Activated T-helper 2 cell treated with anti-CD3 and anti-CD28 coated beads, Interferon-gamma antibody, Interleukin-2, Interleukin-4, amounts not matched to agents 10 μg/mL and 5 μg/mL and 100 μg/mL, durations not matched to agents 14 hours and 24 hours and 36 hours (primary cell): Measurements from ENCODE around the gene HACD1. TPM values are rescaled to one million over a fixed set of nuclear protein-coding genes. Genes with fewer than 3 reads are reported as not detected.

ENCODE experiments used
- DNase-seq: peaks from one replicate; pipeline ENCODE4 v3.0.0; 2021; ENCODE audit warnings: low spot score
- H3K27ac Mint-ChIP-seq: one replicate; pipeline ENCODE4 v1.8.0; 2021; ENCODE audit warnings: mixed read lengths
- H3K27me3 Mint-ChIP-seq: one replicate; pipeline ENCODE4 v1.8.0; 2021; ENCODE audit warnings: low read depth, mixed read lengths
- H3K36me3 Mint-ChIP-seq: one replicate; pipeline ENCODE4 v1.8.0; 2021; ENCODE audit warnings: low read depth, mixed read lengths
- H3K4me1 Mint-ChIP-seq: one replicate; pipeline ENCODE4 v1.8.0; 2021; ENCODE audit warnings: low read depth, mixed read lengths
- H3K4me3 Mint-ChIP-seq: one replicate; pipeline ENCODE4 v1.8.0; 2021; ENCODE audit warnings: low read depth, mild to moderate bottlenecking, moderate library complexity, mixed read lengths
- H3K9me3 Mint-ChIP-seq: one replicate; pipeline ENCODE4 v1.8.0; 2021; ENCODE audit warnings: mixed read lengths
- intact Hi-C: fragments of 100-400 bp; cut with micrococcal nuclease; formaldehyde crosslinking; loops from one replicate; pipeline ENCODE4 v1.15.1; 2023
- total RNA-seq: library from RNA; stranded (reverse); gene quantifications from 2 replicates; pipeline ENCODE4 v1.2.3, GENCODE V29; 2022

The HACD1 gene
- total RNA-seq, 1 donor from 2014 or later, result 6.6 TPM

DNA sequence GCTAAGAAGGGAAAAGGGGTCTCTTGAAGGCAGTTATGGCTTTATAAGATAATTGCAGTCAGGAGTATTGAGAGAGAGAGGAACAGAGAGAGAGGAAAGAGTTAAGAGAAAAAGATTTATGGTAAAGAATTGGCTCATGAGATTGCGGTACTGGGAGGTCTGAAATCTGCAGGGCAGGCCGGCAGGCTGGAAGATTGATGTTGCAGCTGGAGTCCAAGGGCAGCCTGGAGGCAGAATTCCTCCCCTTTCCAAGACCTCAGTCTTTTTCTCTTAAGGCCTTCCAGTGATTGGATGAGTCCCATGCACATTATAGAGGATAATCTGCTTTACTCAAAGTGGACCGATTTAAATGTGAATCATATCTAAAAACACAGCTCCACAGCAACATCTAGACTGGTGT lies 68.4 kb downstream of the HACD1 start:
- Mint-ChIP-seq H3K36me3 (no peaks in the 10 kb centered on the region), H3K9me3 (no peaks in the 10 kb centered on the region), H3K27ac (no peak overlapping the region), H3K4me1 (no peaks in the 10 kb centered on the region), H3K27me3 (no peaks in the 10 kb centered on the region), H3K4me3 (no peak overlapping the region)
- intact Hi-C loops, result no loop called here
- no peak for DNase-seq

DNA sequence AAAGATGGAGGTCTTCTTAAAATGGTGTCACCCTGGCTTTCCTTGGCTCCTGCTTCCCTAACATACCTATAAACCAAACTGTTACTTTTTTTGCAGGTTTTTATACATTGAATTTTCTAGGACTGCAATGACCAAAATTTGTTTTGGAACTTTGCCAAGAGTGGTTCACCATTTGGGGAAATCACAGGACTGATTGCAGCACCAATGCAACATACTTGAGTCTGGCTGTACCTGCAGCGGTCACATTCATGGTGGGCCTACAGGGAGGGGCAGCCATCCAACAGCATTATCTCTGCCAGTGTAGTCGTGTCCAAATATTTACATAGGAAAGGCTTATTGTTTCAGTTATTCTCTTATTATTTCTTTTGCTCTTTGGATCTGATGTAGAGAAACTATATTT lies 69.0 kb downstream of the HACD1 start:
- Mint-ChIP-seq H3K36me3 (no peaks in the 10 kb centered on the region), H3K4me1 (no peaks in the 10 kb centered on the region), H3K27me3 (no peaks in the 10 kb centered on the region), H3K4me3 (no peak overlapping the region), H3K9me3 (no peaks in the 10 kb centered on the region), H3K27ac (no peak overlapping the region)
- DNase-seq, result no peak
- intact Hi-C loops, result no loop called here

- intact Hi-C loops, result no loop called here
- Mint-ChIP-seq H3K36me3 (no peaks in the 10 kb centered on the region), H3K27ac (no peak overlapping the region)
These were observed 70.1 kb downstream of the HACD1 start for GRCh38 chr10:17547060-17547459.

GRCh38 chr10:17544465-17544864 lies 72.7 kb downstream of the HACD1 start:
- intact Hi-C loops, result no loop called here
- Mint-ChIP-seq H3K9me3 (no peaks in the 10 kb centered on the region), H3K36me3 (no peaks in the 10 kb centered on the region), H3K27ac (no peak overlapping the region), H3K27me3 (peaks cover 4% of the 10 kb centered on the region), H3K4me3 (no peak overlapping the region), H3K4me1 (no peaks in the 10 kb centered on the region)
- no peak for DNase-seq

More at GRCh38 chr10:17547060-17547459, 70.1 kb downstream of the HACD1 start:
- H3K4me3 Mint-ChIP-seq, result no peak overlapping the region
- H3K27me3 Mint-ChIP-seq, result no peaks in the 10 kb centered on the region
- DNase-seq, result no peak
- no peaks in the 10 kb centered on the region for H3K4me1 Mint-ChIP-seq
- H3K9me3 Mint-ChIP-seq, result no peaks in the 10 kb centered on the region

Other genes starting within 250 kb of the HACD1 start
- gene ST8SIA6, start 162.8 kb downstream of the HACD1 start, total RNA-seq, result not detected in 2 replicates
- gene STAM, start 26.8 kb upstream of the HACD1 start, total RNA-seq, result 33.8 and 35.2 TPM in 2 replicates
- 0.07 TPM in 1 of 2 replicates, not detected in the other for gene TMEM236, start 134.8 kb upstream of the HACD1 start, total RNA-seq
- not detected in 2 replicates for gene MRC1, start 192.0 kb upstream of the HACD1 start, total RNA-seq